Activated T-cell treated with anti-CD3 and anti-CD28 coated beads, Interleukin-2, amount 50 U/mL, for 48 hours (primary cell): ENCODE data around the gene ANOS1.

Source experiments
- DNase-seq, 2 experiments: peaks; one replicate each; pipeline ENCODE4 v3.0.0-alpha.2; 2020

ANOS1 gene

GRCh38 chrX:8711401-8711800, 20.5 kb downstream of the ANOS1 start:
- DNase-seq: no peak

GRCh38 chrX:8704184-8704583, 27.8 kb downstream of the ANOS1 start:
- no peak for DNase-seq

DNA sequence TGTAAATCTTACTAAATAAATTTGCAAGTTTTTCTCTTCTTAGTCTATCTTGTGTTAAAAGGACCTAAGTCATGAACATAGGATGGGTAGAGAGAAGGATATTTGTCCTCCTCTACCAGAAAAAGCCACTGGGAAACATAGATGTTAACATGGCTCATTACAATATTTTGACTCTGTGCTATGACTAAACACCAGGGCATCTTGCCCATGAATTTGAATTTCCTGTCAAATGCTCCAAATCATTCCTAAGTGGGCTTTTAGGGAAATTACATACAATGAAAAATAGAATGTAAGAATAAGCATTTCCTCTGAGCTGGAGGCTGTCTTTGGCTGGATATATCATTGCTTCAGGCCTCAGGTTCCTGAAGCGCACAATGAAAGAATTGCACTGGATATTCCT, 39.1 kb downstream of the ANOS1 start:
- DNase-seq: no peak

GRCh38 chrX:8689473-8689872, 42.5 kb downstream of the ANOS1 start:
- no peak for DNase-seq

GRCh38 chrX:8688776-8689175, 43.2 kb downstream of the ANOS1 start:
- no peak for DNase-seq

- no peak for DNase-seq
These were observed 47.6 kb downstream of the ANOS1 start for GRCh38 chrX:8684201-8684965.

- DNase-seq: no peak
These were observed 48.2 kb downstream of the ANOS1 start for GRCh38 chrX:8683687-8684086.

DNA sequence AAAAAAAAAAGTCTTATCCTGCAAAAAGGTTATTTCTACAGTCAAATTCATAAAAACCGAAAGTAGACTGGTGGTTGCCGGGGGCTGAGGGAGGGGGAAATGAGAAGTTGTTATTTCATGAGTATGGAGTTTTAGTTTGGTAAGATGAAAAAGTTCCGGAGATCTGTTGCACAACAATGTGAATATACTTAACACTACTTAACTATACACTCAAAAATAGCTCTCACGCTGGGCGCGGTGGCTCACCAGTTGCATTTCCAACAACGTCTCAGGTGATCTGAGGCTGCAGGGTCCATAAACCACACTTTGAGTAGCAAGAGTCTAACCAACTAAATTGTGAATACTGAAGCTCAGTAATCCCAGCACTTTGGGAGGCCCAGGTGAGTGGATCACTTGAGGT, 52.4 kb downstream of the ANOS1 start:
- no peak for DNase-seq

DNA sequence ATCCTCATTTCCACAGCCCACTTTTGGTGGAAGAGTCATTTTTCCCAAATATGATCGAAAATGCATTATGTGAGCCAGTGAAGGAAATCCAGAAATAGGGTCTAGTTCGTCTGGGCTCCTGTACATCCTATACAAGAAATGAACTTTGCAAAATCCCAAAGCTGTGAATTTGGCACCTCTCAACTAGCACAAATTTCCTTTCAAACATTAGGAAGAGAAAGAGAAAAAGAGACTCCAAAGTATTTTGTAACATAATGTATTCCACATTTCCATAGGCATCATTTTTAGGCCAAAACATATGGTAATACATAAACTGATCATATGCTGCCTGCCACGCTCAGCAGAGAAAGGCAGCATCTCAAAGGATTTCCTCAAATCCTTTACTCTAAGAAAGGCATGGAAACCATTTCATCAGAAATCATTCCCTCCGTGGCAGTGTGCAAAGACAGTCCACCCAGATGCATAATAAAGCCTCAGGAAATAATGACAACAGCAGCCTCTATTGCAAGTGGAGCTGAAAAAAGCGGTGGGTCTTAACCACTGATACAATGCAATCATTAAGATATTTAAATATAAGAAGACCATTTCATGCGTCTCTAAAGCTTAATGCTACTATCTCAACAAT, 56.8 kb downstream of the ANOS1 start:
- DNase-seq: no peak

DNA sequence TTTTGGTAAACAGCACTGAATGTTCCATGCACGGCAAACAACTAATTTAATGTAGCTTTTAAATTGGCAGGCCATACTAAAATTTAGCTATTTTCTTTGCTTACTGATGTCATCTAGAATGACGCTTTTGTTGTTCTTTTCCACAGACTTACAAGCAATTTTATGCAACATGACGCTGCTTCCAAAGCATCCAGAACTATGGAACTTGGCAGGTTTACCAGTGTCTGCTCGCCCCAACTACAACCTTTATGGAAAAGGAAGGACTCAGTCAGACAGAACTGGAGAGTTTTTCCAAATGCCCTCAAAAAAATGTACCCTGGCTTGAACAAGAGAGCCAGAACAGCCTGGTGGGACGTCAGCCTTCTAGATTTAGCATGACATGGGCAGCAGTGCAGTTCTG, 58.7 kb downstream of the ANOS1 start:
- DNase-seq: no peak

GRCh38 chrX:8672176-8672575, 59.8 kb downstream of the ANOS1 start:
- DNase-seq: no peak

- DNase-seq: no peak
These were observed 63.1 kb downstream of the ANOS1 start for GRCh38 chrX:8668813-8669212.

DNA sequence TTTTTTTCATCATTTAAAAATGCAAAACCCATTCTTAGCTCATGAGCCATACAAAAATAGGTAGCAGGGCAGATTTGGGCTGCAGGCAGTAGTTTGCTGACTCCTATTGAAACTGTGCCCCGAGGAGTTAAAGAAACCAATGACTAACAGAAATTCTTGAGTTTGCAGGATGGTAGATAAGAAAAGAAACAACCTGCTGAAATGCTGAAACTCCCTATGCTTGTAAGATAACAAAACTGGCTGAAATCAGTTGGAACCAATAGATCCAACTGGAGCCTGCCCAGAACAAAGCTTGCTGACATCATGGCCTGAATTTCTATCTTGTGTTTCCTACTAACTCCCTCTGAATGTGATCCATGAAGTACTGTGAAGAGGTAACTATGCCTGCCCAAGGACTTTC, 68.6 kb downstream of the ANOS1 start:
- no peak for DNase-seq

GRCh38 chrX:8657883-8658282, 74.1 kb downstream of the ANOS1 start:
- DNase-seq: no peak

DNA sequence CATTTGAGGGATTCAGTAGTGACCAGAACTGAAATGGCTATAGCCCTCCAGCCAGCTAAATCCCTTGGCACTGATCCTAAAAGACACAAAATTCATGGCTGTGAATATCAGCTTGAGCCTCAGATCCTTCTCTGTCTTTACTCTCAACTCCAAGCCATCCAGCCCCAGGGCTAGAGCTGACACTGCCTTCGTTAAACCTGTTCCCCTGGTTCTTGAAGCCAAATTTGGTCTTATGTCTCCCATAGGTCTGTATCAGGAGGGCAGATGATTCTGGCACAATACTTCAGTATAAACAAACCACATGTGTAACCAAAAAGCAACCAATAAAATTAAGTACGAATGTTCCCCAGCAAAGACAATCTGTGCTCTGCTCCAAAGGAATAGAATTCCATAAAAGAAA, 78.0 kb downstream of the ANOS1 start:
- no peak for DNase-seq

DNA sequence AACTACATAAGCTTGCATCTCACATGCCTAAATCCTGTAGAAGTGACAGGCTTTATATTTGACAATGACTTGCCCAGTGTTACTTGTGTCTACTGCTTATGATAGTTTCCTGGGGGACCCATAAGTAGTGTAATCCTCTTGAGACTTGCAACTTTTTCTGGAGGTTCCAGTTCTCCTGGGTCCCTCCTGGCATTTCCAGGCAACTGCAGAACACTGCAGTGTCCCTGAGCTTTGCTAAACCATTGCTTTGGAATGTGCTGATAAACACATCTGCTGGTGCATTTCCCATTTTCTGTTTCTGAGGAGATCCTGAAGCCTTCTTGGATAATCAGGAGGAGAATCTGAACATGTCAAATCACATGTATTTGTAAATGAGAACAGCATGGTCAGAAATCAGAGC, 82.0 kb downstream of the ANOS1 start:
- DNase-seq: no peak

DNA sequence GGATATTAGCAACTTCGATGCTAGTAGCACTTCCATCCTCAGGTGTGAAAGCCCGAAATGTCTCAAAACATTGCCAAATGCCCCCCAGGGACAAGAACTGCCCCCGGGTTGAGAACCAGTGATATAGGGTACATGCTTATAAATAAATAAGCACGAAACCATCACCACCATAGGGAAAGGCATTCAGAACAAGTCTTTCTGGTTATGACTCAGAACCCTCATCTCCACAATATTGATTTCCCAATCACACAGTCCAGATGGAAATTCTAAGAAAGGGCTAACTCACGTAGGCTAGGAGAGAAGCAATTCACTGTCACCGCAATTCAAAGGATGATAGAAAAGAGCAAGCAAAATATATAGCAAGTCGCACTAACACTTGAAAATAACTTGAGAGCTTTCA, 84.8 kb downstream of the ANOS1 start:
- DNase-seq: no peak

DNA sequence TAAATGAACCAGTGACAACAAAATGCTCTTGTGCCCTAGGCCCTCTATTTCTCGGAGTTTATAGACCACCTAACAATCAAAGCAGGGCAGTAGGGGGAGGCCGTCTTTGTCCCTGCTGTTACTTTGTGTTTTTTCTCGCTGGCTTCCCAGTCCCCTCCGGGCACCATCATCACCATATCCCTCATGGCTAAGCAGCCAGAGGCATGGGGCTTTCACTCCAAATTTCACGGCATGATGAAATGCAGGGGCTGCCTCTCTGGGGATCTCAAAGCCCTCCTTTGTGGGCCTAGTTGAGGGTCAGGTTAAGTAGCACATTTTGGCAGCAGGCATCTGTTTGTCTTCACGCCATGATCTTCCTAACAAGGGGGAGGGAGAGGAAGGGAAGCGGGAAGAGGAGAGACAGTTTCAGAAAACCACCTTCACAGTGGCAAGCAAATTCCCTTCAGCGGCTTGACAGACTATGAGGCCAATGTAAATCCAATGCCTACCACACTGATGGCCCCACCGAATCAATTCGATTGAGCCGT, 91.9 kb downstream of the ANOS1 start:
- DNase-seq: no peak

GRCh38 chrX:8636497-8636896, 95.4 kb downstream of the ANOS1 start:
- no peak for DNase-seq

GRCh38 chrX:8635812-8636211, 96.1 kb downstream of the ANOS1 start:
- no peak for DNase-seq

- no peak for DNase-seq
These were observed 99.0 kb downstream of the ANOS1 start for GRCh38 chrX:8632924-8633323.

- no peak for DNase-seq
These were observed 102.1 kb downstream of the ANOS1 start for GRCh38 chrX:8629871-8630270.

- DNase-seq: no peak
These were observed 104.1 kb downstream of the ANOS1 start for GRCh38 chrX:8627796-8628195.

- DNase-seq: no peak
These were observed 124.6 kb downstream of the ANOS1 start for GRCh38 chrX:8607326-8607725.

- DNase-seq: no peak
These were observed 127.8 kb downstream of the ANOS1 start for GRCh38 chrX:8604131-8604530.
